Left cardiac atrium (tissue), 4 donors: ENCODE measurements around the gene SDK1. TPM values are rescaled to one million over a fixed set of nuclear protein-coding genes. Genes with fewer than 3 reads are reported as not detected.
"Not testable (repeated sequence)": the region's sequence is repeated elsewhere in the genome, so short reads cannot be mapped to it uniquely, and the experiment has no call there.

Experiments used
- ATAC-seq, 2 donors: fragments of 200-7000 bp; cut with Tn5 transposase; one replicate each; pipeline ENCODE4 v1.9.1; 2020; ENCODE audit warnings: mild to moderate bottlenecking in 2 of 2, moderate library complexity in 2 of 2
- DNase-seq: peaks from one replicate; pipeline ENCODE4 v3.0.0-alpha.2; 2020
- intact Hi-C, 2 donors: fragments of 100-400 bp; cut with DNase I; formaldehyde crosslinking; loops; one replicate each; pipeline versions ENCODE4 v1.14.1 to v1.15.1; 2022 to 2023
- total RNA-seq, 2 donors: library from RNA; stranded (reverse); fragmentation: NEBNext Ultra II Directional; extraction: Animal tissue kit (Norgen Biotek cat#: 25700); gene quantifications; one replicate each; pipeline ENCODE4 v1.2.1, GENCODE V29; 2021
- donor health status: DM: no; HTN: yes; CAD: no.
- donor health status: DM: no; HTN: yes; CAD: no; lungs with severe emphysema.
- donor health status: DM: yes; HTN: yes; CAD: no.
- donor health status: Dilated cardiomyopathy.

The SDK1 gene
- total RNA-seq, 2 donors from 2014 or later: 2.0 to 2.8 TPM

- DNase-seq (no peak), ATAC-seq (no peak)
- intact Hi-C loops: no loop called here
Measured at GRCh38 chr7:3961857-3962503, 660.9 kb downstream of the SDK1 start.

- ATAC-seq, intact Hi-C loops, DNase-seq: not testable (repeated sequence)
Measured at GRCh38 chr7:3963768-3964167, 662.7 kb downstream of the SDK1 start.

- ATAC-seq (no peak), DNase-seq (no peak)
- intact Hi-C loops: no loop called here
Measured at GRCh38 chr7:3964980-3965606, 664.0 kb downstream of the SDK1 start.

- DNase-seq (no peak), ATAC-seq (no peak)
- intact Hi-C loops: no loop called here
Measured at GRCh38 chr7:3965794-3966395, 664.8 kb downstream of the SDK1 start.

- no peak for ATAC-seq
- no peak for DNase-seq
- intact Hi-C loops: no loop called here
Measured at GRCh38 chr7:3968234-3968633, 667.2 kb downstream of the SDK1 start.

GRCh38 chr7:3969286-3969685, 668.2 kb downstream of the SDK1 start:
- ATAC-seq (no peak), DNase-seq (no peak)
- intact Hi-C loops: no loop called here

GRCh38 chr7:3971323-3971722, 670.3 kb downstream of the SDK1 start:
- ATAC-seq (no peak), DNase-seq (no peak)
- intact Hi-C loops: no loop called here

GRCh38 chr7:3973264-3973663, 672.2 kb downstream of the SDK1 start:
- ATAC-seq (no peak), DNase-seq (no peak)
- intact Hi-C loops: no loop called here

- DNase-seq: no peak
- ATAC-seq: no peak
- intact Hi-C loops: no loop called here
Measured at GRCh38 chr7:3974329-3974728, 673.3 kb downstream of the SDK1 start.

- DNase-seq: no peak
- ATAC-seq: no peak
- intact Hi-C loops: no loop called here
Measured at GRCh38 chr7:3975371-3975770, 674.3 kb downstream of the SDK1 start.

GRCh38 chr7:3977391-3977790, 676.3 kb downstream of the SDK1 start:
- intact Hi-C loops: no loop called here
- DNase-seq (no peak), ATAC-seq (no peak)

GRCh38 chr7:3978839-3979238, 677.8 kb downstream of the SDK1 start:
- no peak for DNase-seq
- intact Hi-C loops: no loop called here
- ATAC-seq: no peak

GRCh38 chr7:3979611-3980299, 678.7 kb downstream of the SDK1 start:
- intact Hi-C loops: no loop called here
- DNase-seq: no peak
- no peak for ATAC-seq

- intact Hi-C loops: no loop called here
- DNase-seq (no peak), ATAC-seq (no peak)
Measured at GRCh38 chr7:3980300-3980643, 679.2 kb downstream of the SDK1 start.

- intact Hi-C loops: no loop called here
- ATAC-seq: no peak
Measured at GRCh38 chr7:3981281-3981680, 680.2 kb downstream of the SDK1 start.

GRCh38 chr7:3984456-3984855, 683.4 kb downstream of the SDK1 start:
- DNase-seq: no peak
- no peak for ATAC-seq
- intact Hi-C loops: no loop called here

More at GRCh38 chr7:3981281-3981680, 680.2 kb downstream of the SDK1 start:
- DNase-seq: no peak

- ATAC-seq: no peak
- intact Hi-C loops: no loop called here
- DNase-seq: no peak
Measured at GRCh38 chr7:3986927-3987326, 685.9 kb downstream of the SDK1 start.

- ATAC-seq: no peak
- DNase-seq: no peak
- intact Hi-C loops: no loop called here
Measured at GRCh38 chr7:3987426-3987927, 686.4 kb downstream of the SDK1 start.

GRCh38 chr7:3989723-3990122, 688.7 kb downstream of the SDK1 start:
- DNase-seq: no peak
- no peak for ATAC-seq
- intact Hi-C loops: no loop called here

- no peak for DNase-seq
- ATAC-seq: no peak
- intact Hi-C loops: no loop called here
Measured at GRCh38 chr7:3991731-3992231, 690.7 kb downstream of the SDK1 start.
